ENCODE data around the gene NCAM2. TPM values are rescaled to one million over a fixed set of nuclear protein-coding genes. Genes with fewer than 3 reads are reported as not detected.

NCAM2 gene
- total RNA-seq, 2 experiments from 2014 or later, result not detected

DNA sequence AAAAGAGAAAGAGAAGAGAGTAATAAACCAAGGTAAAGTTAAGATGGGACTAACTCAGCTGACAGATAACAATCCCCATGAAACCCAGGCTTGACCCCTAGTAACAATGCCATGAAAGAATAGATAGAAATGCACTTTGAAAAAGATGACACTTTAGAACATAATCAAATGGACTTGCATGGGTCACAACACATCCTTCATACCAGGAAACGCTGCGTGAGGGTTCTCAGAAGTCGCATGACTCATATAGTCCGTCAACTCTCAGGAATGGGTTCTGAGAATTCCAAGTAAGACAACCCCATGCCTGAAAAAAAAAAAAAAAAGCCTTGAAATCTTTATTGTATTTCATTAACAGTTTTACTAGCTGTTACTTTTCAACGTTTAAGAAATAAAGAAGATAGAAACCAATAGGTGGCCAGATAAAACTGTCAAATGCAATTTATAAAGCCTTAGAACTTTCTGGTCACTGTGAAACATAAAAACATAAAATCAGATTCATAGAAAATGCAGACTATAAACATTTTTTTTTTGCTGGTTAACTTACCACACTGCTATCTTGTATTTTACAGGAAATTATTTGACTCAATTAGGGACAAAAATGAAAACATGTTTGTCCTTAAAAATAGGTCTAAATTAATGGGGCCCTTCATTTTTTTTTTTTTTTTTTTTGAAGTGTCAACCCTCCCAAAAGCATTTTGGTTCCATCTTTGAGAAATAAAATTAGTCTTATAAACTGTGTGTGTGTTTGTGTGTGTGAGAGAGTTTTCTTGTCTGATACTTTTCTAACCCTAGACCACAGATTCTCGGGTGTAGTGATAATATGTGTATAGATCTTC lies 202.1 kb downstream of the NCAM2 start:
- ATAC-seq, result peak; percentile 73
- Mint-ChIP-seq H3K4me1 (ENCODE audit: low read depth) (peaks cover 10% of the 10 kb centered on the region), H3K27me3 (no peaks in the 10 kb centered on the region), H3K4me3 (no peak overlapping the region), H3K27ac (peak overlapping the region; percentile 75), H3K9me3 (no peaks in the 10 kb centered on the region), H3K36me3 (ENCODE audit: low read depth) (no peaks in the 10 kb centered on the region)
- TF ChIP-seq, protein P1, sequence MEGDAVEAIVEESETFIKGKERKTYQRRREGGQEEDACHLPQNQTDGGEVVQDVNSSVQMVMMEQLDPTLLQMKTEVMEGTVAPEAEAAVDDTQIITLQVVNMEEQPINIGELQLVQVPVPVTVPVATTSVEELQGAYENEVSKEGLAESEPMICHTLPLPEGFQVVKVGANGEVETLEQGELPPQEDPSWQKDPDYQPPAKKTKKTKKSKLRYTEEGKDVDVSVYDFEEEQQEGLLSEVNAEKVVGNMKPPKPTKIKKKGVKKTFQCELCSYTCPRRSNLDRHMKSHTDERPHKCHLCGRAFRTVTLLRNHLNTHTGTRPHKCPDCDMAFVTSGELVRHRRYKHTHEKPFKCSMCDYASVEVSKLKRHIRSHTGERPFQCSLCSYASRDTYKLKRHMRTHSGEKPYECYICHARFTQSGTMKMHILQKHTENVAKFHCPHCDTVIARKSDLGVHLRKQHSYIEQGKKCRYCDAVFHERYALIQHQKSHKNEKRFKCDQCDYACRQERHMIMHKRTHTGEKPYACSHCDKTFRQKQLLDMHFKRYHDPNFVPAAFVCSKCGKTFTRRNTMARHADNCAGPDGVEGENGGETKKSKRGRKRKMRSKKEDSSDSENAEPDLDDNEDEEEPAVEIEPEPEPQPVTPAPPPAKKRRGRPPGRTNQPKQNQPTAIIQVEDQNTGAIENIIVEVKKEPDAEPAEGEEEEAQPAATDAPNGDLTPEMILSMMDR (IDR thresholded peaks at IDR 0.05), result no peak
- intact Hi-C loops (cut with micrococcal nuclease), result no loop called here
- peak; percentile 62 for DNase-seq
- ChIA-PET CTCF (no interaction called here), POLR2A (no interaction called here)

DNA sequence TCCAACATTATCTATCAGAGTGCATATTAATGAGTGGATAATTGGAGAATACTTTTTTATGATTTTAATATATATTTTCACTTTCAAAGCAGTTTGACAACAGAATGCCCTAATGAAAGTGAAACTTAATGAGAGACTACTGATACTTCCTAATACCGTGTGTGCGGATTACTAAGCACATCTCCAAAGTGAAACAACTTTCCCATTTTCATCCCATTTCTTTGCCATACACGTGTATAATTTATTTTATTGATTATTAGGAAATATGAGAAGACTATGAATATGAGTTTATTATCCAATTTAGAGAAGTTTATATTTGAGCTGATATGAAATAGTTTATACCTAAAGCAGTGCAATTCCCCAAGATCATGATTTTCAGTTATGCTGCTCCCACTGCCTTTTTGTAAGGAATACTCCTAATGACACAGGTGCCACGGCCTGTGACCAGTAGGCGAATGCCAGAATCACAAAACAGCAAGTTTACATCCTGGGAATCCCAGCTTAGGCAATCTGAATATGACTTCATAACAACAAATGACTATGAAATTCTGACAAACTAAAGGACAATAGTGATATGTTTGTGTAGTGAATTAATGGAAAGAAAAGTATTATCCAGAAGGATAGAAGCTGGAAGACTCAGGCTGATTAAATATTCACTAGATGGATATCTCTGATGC lies 202.9 kb downstream of the NCAM2 start:
- Mint-ChIP-seq H3K27ac (no peak overlapping the region), H3K4me3 (no peak overlapping the region), H3K4me1 (ENCODE audit: low read depth) (peaks cover 10% of the 10 kb centered on the region), H3K9me3 (no peaks in the 10 kb centered on the region), H3K27me3 (no peaks in the 10 kb centered on the region), H3K36me3 (ENCODE audit: low read depth) (no peaks in the 10 kb centered on the region)
- no peak for ATAC-seq
- CTCF ChIA-PET, result no interaction called here
- intact Hi-C loops (cut with micrococcal nuclease), result no loop called here
- DNase-seq, result no peak
- POLR2A ChIA-PET, result no interaction called here
- TF ChIP-seq, protein P1 (IDR thresholded peaks at IDR 0.05), result no peak

DNA sequence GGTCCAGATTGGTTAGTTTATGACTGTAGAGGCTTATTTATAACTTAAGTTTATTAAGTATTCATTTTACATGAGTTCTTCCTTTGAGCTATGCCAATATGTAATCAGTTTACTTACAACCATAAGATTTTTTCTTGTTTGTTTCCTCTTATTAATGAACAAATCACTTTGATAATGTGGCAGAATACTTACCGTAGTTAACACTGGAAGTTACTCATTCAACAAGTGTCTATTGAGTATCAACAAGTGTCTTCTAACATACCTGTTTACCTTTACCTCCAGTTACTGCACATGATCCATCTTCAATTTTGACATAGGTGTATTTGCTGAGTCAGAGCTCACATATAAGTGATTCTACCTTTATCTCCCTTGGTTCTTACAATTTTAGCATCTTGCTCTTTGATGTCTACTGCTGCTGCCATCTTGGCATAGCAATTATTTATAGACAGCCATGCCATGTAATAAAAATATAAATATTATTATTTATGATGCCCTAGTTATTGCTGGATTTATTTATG lies 205.7 kb downstream of the NCAM2 start:
- peaks cover 10% of the 10 kb centered on the region for H3K4me1 Mint-ChIP-seq (ENCODE audit: low read depth)
- no peak for ATAC-seq
- H3K27ac Mint-ChIP-seq, result no peak overlapping the region
- no peak overlapping the region for H3K4me3 Mint-ChIP-seq
- no peaks in the 10 kb centered on the region for H3K27me3 Mint-ChIP-seq
- no peaks in the 10 kb centered on the region for H3K36me3 Mint-ChIP-seq (ENCODE audit: low read depth)
- DNase-seq, result no peak
- TF ChIP-seq, protein P1 (IDR thresholded peaks at IDR 0.05), result no peak
- POLR2A ChIA-PET, result no interaction called here
- H3K9me3 Mint-ChIP-seq, result no peaks in the 10 kb centered on the region
- CTCF ChIA-PET, result no interaction called here
- intact Hi-C loops (cut with micrococcal nuclease), result no loop called here

DNA sequence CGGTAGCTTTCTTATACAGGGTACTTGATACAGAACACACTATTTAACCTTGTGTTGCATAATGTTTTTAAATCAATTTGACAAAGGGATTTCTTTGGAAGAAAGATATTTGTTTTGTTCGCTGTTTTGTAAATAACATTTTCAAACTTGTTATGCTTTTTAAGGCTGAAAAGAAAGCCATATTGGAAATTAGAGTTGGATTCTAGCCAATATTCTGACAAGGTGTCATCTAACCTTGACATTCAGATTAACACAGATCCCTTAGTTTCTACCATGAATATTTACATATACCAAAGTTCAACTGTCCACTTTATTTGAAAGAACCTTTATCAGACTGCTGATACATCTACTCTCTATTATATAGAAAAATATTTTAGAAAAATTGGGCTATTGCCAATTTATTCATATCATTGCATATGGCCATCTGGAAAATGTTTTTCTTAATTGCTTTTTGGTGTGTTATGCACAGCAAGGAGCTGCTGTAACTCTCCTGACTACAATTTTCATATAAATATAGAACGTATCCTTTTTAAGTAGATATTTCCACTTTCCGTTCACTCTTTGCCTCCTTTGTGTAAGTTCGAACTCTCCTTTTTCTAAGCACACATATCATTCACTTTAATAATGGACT lies 206.3 kb downstream of the NCAM2 start:
- no peaks in the 10 kb centered on the region for H3K9me3 Mint-ChIP-seq
- no peaks in the 10 kb centered on the region for H3K36me3 Mint-ChIP-seq (ENCODE audit: low read depth)
- POLR2A ChIA-PET, result no interaction called here
- H3K27ac Mint-ChIP-seq, result no peak overlapping the region
- intact Hi-C loops (cut with micrococcal nuclease), result no loop called here
- CTCF ChIA-PET, result no interaction called here
- ATAC-seq (no peak), DNase-seq (no peak)
- no peaks in the 10 kb centered on the region for H3K27me3 Mint-ChIP-seq
- H3K4me1 Mint-ChIP-seq (ENCODE audit: low read depth), result peaks cover 6% of the 10 kb centered on the region
- TF ChIP-seq, protein P1 (IDR thresholded peaks at IDR 0.05), result no peak
- no peak overlapping the region for H3K4me3 Mint-ChIP-seq

DNA sequence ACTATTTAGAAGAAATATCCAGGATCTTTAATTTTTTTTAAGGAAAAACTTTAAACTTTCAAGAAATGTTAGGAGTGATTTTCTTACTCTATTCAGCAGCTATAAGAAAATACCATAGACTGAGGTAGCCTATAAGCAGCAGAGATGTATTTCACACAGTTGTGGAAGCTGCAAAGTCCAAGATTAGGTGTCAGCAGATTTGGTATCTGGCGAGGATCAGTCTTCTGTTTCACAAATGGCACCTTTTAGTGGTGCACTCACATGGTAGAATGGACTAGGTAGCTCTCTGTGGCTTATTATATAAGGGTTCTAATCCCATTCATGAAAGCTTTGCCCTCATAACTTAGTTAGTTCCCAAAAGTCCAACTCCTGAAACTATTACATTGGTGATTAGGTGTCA lies 207.4 kb downstream of the NCAM2 start:
- Mint-ChIP-seq H3K27me3 (no peaks in the 10 kb centered on the region), H3K9me3 (no peaks in the 10 kb centered on the region), H3K36me3 (ENCODE audit: low read depth) (no peaks in the 10 kb centered on the region), H3K4me1 (ENCODE audit: low read depth) (no peaks in the 10 kb centered on the region), H3K4me3 (no peak overlapping the region), H3K27ac (no peak overlapping the region)
- CTCF ChIA-PET, result no interaction called here
- POLR2A ChIA-PET, result no interaction called here
- no peak for DNase-seq
- intact Hi-C loops (cut with micrococcal nuclease), result no loop called here
- ATAC-seq, result no peak
- TF ChIP-seq, protein P1 (IDR thresholded peaks at IDR 0.05), result no peak

Data from activated CD8-positive, alpha-beta T cell treated with anti-CD3 and anti-CD28 coated beads for 36 hours (primary cell).